Kidney tubule cell (primary cell): ENCODE measurements around the gene XXYLT1.

Source experiments
- DNase-seq: peaks from one replicate; pipeline ENCODE4 v3.0.0-alpha.2; 2018; ENCODE audit warnings: low spot score

XXYLT1 gene

GRCh38 chr3:195025884-195026200, 245.1 kb downstream of the XXYLT1 start:
- DNase-seq, result no peak

- DNase-seq, result no peak
Observed at GRCh38 chr3:195025056-195025883, 245.7 kb downstream of the XXYLT1 start.

- no peak for DNase-seq
Observed at GRCh38 chr3:195023989-195024388, 247.0 kb downstream of the XXYLT1 start.

- DNase-seq, result no peak
Observed at GRCh38 chr3:195023576-195023975, 247.4 kb downstream of the XXYLT1 start.

- DNase-seq, result no peak
Observed at GRCh38 chr3:195021692-195022091, 249.3 kb downstream of the XXYLT1 start.

GRCh38 chr3:195020921-195021320, 250.0 kb downstream of the XXYLT1 start:
- DNase-seq, result no peak

- no peak for DNase-seq
Observed at GRCh38 chr3:195020185-195020584, 250.8 kb downstream of the XXYLT1 start.

- DNase-seq, result no peak
Observed at GRCh38 chr3:195019335-195019734, 251.6 kb downstream of the XXYLT1 start.
